Nephron (organoid): ENCODE results near the gene RCVRN.
"Not testable (repeated sequence)": the region's sequence is repeated elsewhere in the genome, so short reads cannot be mapped to it uniquely, and the experiment has no call there.

Source experiments
- H3K27ac Mint-ChIP-seq, 3 experiments: 2 replicates each; pipeline ENCODE4 v1.8.0; 2020; ENCODE audit warnings: mixed read lengths in 3 of 3, mild to moderate bottlenecking in 2 of 3, moderate library complexity in 1 of 3
- H3K27me3 Mint-ChIP-seq: 2 replicates; pipeline ENCODE4 v1.8.0; 2021; ENCODE audit warnings: low read depth, mild to moderate bottlenecking, moderate library complexity, mixed read lengths
- H3K36me3 Mint-ChIP-seq: 2 replicates; pipeline ENCODE4 v1.8.0; 2020; ENCODE audit warnings: low read depth, mixed read lengths
- H3K4me1 Mint-ChIP-seq: 2 replicates; pipeline ENCODE4 v1.8.0; 2020; ENCODE audit warnings: mixed read lengths
- H3K4me3 Mint-ChIP-seq, 3 experiments: 2 replicates each; pipeline ENCODE4 v1.8.0; 2020; ENCODE audit warnings: mild to moderate bottlenecking in 3 of 3, mixed read lengths in 3 of 3, moderate library complexity in 2 of 3
- H3K9me3 Mint-ChIP-seq: 2 replicates; pipeline ENCODE4 v1.8.0; 2020; ENCODE audit warnings: mixed read lengths
- TF ChIP-seq, protein P1 (sequence below), 3 experiments: fragments of 200-600 bp; sonication (generic); IDR thresholded peaks; one replicate each; pipeline ENCODE4 v1.5.0; 2021; ENCODE audit warnings: antibody characterized with exemption in 3 of 3; ENCODE audit not compliant: unreplicated experiment in 3 of 3

Gene RCVRN

DNA sequence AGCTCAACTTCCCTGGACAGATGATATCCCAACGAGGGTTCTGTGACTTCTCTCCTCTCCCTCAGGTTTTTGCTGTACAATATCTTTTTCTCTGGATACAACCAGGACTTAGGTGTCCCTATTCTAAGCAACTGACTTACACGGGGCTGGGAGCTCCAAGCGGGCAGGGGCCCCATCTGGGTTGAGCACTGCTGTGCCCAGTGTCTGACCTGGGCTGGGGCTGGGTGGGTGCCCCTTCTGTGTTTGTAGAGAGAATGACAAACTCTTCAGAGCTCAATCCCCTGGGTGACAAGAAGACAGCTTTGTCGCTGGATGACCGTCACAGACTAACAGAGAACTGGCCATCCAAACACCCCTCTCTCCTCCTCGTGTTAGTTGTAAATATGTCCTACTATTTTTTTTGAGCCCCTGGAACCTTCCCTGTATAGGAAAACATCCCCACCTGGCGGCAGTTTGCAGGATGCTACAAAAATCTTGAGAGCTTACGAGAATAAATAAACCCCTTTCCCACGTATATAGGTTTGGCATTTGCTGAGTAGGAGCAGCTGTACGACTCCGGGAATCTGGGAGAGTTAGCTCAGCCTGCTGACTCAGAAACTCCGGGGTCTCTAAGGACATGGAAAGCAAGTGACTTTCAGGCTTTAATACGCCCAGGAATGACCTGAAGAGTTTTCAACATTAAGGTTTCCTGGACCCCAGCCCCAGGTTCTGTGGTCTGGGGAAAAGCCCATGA is 23.7 kb upstream of the RCVRN start:
- TF ChIP-seq, protein P1, sequence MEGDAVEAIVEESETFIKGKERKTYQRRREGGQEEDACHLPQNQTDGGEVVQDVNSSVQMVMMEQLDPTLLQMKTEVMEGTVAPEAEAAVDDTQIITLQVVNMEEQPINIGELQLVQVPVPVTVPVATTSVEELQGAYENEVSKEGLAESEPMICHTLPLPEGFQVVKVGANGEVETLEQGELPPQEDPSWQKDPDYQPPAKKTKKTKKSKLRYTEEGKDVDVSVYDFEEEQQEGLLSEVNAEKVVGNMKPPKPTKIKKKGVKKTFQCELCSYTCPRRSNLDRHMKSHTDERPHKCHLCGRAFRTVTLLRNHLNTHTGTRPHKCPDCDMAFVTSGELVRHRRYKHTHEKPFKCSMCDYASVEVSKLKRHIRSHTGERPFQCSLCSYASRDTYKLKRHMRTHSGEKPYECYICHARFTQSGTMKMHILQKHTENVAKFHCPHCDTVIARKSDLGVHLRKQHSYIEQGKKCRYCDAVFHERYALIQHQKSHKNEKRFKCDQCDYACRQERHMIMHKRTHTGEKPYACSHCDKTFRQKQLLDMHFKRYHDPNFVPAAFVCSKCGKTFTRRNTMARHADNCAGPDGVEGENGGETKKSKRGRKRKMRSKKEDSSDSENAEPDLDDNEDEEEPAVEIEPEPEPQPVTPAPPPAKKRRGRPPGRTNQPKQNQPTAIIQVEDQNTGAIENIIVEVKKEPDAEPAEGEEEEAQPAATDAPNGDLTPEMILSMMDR (IDR thresholded peaks at IDR 0.05; ENCODE audit: unreplicated experiment in 3 of 3), result peak; percentile 56 to 64 (median 62)
- Mint-ChIP-seq H3K4me3 (peak overlapping the region in 1 of 3 experiments; percentile 8), H3K4me1 (peaks cover 34% of the 10 kb centered on the region)

DNA sequence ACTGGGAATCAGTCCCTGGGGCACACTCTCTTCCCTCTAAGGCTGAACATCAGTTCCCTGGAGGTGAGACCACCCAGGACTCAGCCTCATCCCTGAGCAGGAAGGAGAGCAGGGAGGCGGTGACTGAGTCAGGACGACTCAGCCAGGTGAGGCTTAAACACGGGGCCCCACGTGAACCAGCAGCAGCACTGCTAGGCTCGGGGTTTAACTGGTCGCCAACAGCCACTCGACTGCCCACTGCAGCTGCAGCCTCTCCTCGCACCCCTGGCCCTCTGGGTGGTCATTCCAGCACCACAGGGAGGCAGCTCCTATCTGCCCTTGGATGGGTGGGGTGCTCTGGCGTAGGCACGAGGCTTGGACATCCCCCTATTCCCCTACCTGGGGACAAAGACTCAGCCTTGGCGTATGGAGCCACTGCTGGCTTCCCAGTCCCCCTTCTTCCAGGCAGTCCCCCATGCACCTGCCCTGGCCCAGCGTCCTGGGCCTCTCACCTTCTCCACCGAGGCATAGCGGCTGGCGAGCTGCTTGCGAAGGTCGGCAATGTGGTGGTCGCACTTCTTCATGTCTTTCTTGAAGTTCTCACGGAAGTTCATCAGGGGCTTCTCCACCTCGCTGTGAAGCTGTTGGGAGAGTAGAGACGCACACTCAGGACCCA is 21.2 kb upstream of the RCVRN start:
- no peak overlapping the region for H3K4me3 Mint-ChIP-seq
- no peaks in the 10 kb centered on the region for H3K9me3 Mint-ChIP-seq
- H3K36me3 Mint-ChIP-seq, result no peaks in the 10 kb centered on the region

More for the DNA sequence above, 23.7 kb upstream of the RCVRN start:
- no peaks in the 10 kb centered on the region for H3K9me3 Mint-ChIP-seq
- H3K36me3 Mint-ChIP-seq, result no peaks in the 10 kb centered on the region
- peaks cover 7% of the 10 kb centered on the region for H3K27me3 Mint-ChIP-seq
- peak overlapping the region in 2 of 3 experiments; percentile 6 to 89 for H3K27ac Mint-ChIP-seq

DNA sequence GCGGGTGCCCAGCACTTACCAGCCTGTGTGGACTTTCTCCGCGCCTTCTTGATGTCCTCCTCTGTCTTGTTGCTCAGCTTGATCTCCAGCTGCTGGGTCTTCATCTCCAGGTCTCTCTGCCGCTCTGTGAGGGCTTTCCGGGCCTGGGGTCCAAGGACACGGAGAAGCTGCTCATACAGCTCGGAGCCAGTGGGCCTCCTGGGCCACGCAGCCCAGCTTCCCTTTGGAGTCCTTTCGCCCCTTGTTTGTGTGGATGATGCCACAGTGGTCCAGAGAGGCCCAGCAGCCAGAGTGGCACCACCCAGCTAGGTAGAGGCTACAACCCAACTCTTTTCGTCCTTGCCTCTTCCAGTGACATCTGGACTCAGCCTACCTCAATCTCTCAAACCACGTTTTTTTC is 20.4 kb upstream of the RCVRN start:
- no peak overlapping the region for H3K27ac Mint-ChIP-seq
- H3K4me1 Mint-ChIP-seq, result peaks cover 26% of the 10 kb centered on the region
- H3K27me3 Mint-ChIP-seq, result peaks cover 3% of the 10 kb centered on the region
- no peak overlapping the region for H3K4me3 Mint-ChIP-seq
- no peaks in the 10 kb centered on the region for H3K9me3 Mint-ChIP-seq
- H3K36me3 Mint-ChIP-seq, result no peaks in the 10 kb centered on the region
- TF ChIP-seq, protein P1 (IDR thresholded peaks at IDR 0.05; ENCODE audit: unreplicated experiment in 3 of 3), result no peak

More for the DNA sequence above, 21.2 kb upstream of the RCVRN start:
- Mint-ChIP-seq H3K4me1 (peaks cover 27% of the 10 kb centered on the region), H3K27ac (no peak overlapping the region), H3K27me3 (no peaks in the 10 kb centered on the region)
- TF ChIP-seq, protein P1 (IDR thresholded peaks at IDR 0.05; ENCODE audit: unreplicated experiment in 3 of 3), result no peak

DNA sequence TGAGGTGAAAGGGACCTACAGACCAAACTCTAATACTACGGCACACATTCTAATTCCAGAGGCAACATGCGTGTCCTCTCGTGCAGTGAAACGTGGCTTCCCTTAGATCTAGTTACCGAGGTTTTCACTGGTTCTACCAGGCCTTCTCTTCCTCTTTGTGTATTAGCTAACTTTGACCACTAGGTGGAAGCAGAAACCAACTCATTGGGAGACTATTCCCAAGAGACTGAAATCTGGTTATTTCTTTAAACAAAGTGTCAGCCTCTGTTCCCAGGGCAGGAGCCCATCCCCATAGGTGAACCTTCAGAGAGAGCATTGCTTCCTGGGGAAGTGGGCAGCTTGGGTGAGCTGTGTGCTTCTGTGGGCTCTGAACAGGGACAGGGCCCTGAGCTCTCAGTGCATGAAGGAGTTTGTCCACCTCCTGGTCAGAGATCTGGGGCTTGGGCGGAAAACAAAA is 19.7 kb upstream of the RCVRN start:
- Mint-ChIP-seq H3K27me3 (peaks cover 3% of the 10 kb centered on the region), H3K36me3 (no peaks in the 10 kb centered on the region), H3K9me3 (no peaks in the 10 kb centered on the region), H3K27ac (peak overlapping the region in 2 of 3 experiments; percentile 18 to 63), H3K4me1 (peaks cover 19% of the 10 kb centered on the region), H3K4me3 (no peak overlapping the region)
- TF ChIP-seq, protein P1 (IDR thresholded peaks at IDR 0.05; ENCODE audit: unreplicated experiment in 3 of 3), result peak; percentile 81 to 86 (median 83)

DNA sequence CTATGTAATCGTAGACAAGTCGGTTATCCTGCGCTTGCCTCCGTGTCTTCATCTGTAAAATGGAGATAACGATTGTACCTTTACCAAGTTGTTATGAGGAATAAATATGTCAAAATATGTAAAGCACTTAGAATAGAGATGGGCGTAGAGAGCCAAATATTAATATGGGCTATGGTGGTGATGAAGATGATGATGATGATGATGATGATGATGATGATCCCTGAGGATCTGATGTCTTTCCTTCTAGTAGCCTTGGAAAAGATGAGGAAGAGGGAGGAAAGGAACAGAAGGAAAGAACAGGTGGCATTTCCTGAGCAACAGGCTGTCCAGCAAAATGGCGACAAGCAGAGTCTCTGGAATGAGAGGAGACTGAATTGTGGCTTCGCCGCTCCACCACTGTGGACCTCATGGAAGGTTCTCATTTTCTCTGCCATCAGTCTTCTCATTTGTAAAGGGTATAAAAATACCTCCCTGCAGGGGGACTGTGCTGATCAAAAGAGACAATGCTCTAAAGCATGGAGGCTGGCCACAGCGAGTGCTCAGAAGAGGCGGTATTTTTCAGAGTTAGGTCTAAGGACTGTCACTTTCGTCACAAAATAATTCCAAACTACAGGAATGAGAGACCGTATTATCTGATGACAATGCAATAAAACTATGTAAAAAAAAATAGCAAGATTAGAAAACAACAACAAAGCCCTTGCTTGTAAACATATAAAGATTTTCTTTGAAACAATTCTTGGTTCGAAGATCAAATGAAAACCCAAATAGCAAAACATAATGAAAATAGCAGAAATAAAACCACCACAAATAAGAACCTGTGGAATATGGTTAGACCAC is 17.2 kb upstream of the RCVRN start:
- TF ChIP-seq, protein P1 (IDR thresholded peaks at IDR 0.05; ENCODE audit: unreplicated experiment in 3 of 3), result no peak
- H3K4me1 Mint-ChIP-seq, result peaks cover 9% of the 10 kb centered on the region
- H3K9me3 Mint-ChIP-seq, result no peaks in the 10 kb centered on the region
- H3K36me3 Mint-ChIP-seq, result no peaks in the 10 kb centered on the region
- H3K27ac Mint-ChIP-seq, result no peak overlapping the region
- peaks cover 3% of the 10 kb centered on the region for H3K27me3 Mint-ChIP-seq
- no peak overlapping the region for H3K4me3 Mint-ChIP-seq

DNA sequence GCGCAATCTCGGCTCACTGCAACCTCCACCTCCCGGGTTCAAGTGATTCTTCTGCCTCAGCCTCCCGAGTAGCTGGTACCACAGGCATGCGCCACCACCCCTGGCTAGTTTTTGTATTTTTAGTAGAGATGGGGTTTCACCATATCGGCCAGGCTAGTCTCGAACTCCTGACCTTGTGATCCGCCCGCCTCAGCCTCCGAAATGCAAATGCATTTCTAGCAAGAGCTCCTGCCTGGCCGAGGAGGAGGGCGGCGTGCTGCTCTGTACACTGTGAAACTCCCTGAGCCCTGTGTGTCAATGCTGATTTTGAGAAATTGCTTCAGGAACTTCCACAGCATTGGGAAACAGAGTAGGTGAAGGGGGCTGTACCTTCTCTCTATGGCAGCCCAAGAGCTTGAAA is 16.1 kb upstream of the RCVRN start:
- not testable (repeated sequence) for H3K4me1 Mint-ChIP-seq, H3K27ac Mint-ChIP-seq, H3K4me3 Mint-ChIP-seq, H3K36me3 Mint-ChIP-seq, H3K9me3 Mint-ChIP-seq, H3K27me3 Mint-ChIP-seq
